Right atrium auricular region (tissue), 2 donors: ENCODE data around the gene CLNK. TPM values are rescaled to one million over a fixed set of nuclear protein-coding genes. Genes with fewer than 3 reads are reported as not detected.

Source experiments
- DNase-seq: peaks from one replicate; pipeline ENCODE4 v3.0.0-alpha.2; 2019; ENCODE audit warnings: low spot score
- H3K27ac ChIP-seq, 2 donors: fragments of 200-600 bp; sonication (generic); 1 replicate in 1 of 2; 2 replicates in 1 of 2; pipeline ENCODE4 v1.5.1; 2016 to 2019
- H3K27me3 ChIP-seq, 2 donors: fragments of 200-600 bp; sonication (generic); one replicate each; pipeline versions ENCODE4 v1.5.1 to v1.6.0; 2017 to 2019
- H3K36me3 ChIP-seq: fragments of 200-600 bp; sonication (generic); one replicate; pipeline ENCODE4 v1.5.1; 2016
- H3K4me1 ChIP-seq, 2 donors: fragments of 200-600 bp; sonication (generic); one replicate each; pipeline versions ENCODE4 v1.5.1 to v1.6.0; 2017 to 2019
- H3K4me3 ChIP-seq, 2 donors: fragments of 200-600 bp; sonication (generic); 1 replicate in 1 of 2; 2 replicates in 1 of 2; pipeline ENCODE4 v1.5.1; 2017 to 2019; ENCODE audit warnings: mild to moderate bottlenecking in 1 of 2, moderate library complexity in 1 of 2
- H3K9me3 ChIP-seq, 2 donors: fragments of 200-600 bp; sonication (generic); one replicate each; pipeline ENCODE4 v1.5.1; 2019
- CTCF ChIP-seq, 2 donors: fragments of 200-600 bp; sonication (generic); IDR thresholded peaks; one replicate each; pipeline ENCODE4 v1.5.1; 2019; ENCODE audit warnings: antibody characterized with exemption in 2 of 2
- total RNA-seq, 2 donors: library from RNA; depleted of rRNA; stranded (reverse); fragments of >200 nt; gene quantifications; one replicate each; pipeline ENCODE4 v1.1.0, GENCODE V29; 2016

CLNK gene
- total RNA-seq, 2 donors from 2014 or later: not detected

- H3K4me3 ChIP-seq: no peak overlapping the region
- H3K36me3 ChIP-seq: no peaks in the 10 kb centered on the region
- no peaks in the 10 kb centered on the region for H3K27me3 ChIP-seq
- no peaks in the 10 kb centered on the region for H3K9me3 ChIP-seq
- no peak overlapping the region for H3K27ac ChIP-seq
- no peak for DNase-seq
- no peaks in the 10 kb centered on the region for H3K4me1 ChIP-seq
- no peak for TF ChIP-seq CTCF (IDR thresholded peaks at IDR 0.05)
Measured at GRCh38 chr4:10656988-10657387, 27.6 kb downstream of the CLNK start.

GRCh38 chr4:10656420-10656819 lies 28.1 kb downstream of the CLNK start:
- TF ChIP-seq CTCF (IDR thresholded peaks at IDR 0.05): no peak
- H3K27ac ChIP-seq: no peak overlapping the region
- no peaks in the 10 kb centered on the region for H3K4me1 ChIP-seq
- H3K9me3 ChIP-seq: no peaks in the 10 kb centered on the region
- H3K36me3 ChIP-seq: no peaks in the 10 kb centered on the region
- H3K27me3 ChIP-seq: no peaks in the 10 kb centered on the region
- DNase-seq: no peak
- H3K4me3 ChIP-seq: no peak overlapping the region

GRCh38 chr4:10655968-10656367 lies 28.6 kb downstream of the CLNK start:
- no peak for DNase-seq
- no peak for TF ChIP-seq CTCF (IDR thresholded peaks at IDR 0.05)
- Histone ChIP-seq H3K36me3 (no peaks in the 10 kb centered on the region), H3K4me3 (no peak overlapping the region), H3K9me3 (no peaks in the 10 kb centered on the region), H3K27ac (no peak overlapping the region), H3K27me3 (no peaks in the 10 kb centered on the region), H3K4me1 (no peaks in the 10 kb centered on the region)

GRCh38 chr4:10648479-10648878 lies 36.1 kb downstream of the CLNK start:
- Histone ChIP-seq H3K4me1 (no peaks in the 10 kb centered on the region), H3K27ac (no peak overlapping the region), H3K36me3 (no peaks in the 10 kb centered on the region), H3K4me3 (no peak overlapping the region), H3K27me3 (no peaks in the 10 kb centered on the region), H3K9me3 (no peaks in the 10 kb centered on the region)
- DNase-seq: no peak
- no peak for TF ChIP-seq CTCF (IDR thresholded peaks at IDR 0.05)

- TF ChIP-seq CTCF (IDR thresholded peaks at IDR 0.05): no peak
- Histone ChIP-seq H3K27ac (no peak overlapping the region), H3K9me3 (no peaks in the 10 kb centered on the region), H3K27me3 (no peaks in the 10 kb centered on the region), H3K36me3 (no peaks in the 10 kb centered on the region), H3K4me3 (no peak overlapping the region), H3K4me1 (no peaks in the 10 kb centered on the region)
- no peak for DNase-seq
Measured at GRCh38 chr4:10647846-10648245, 36.7 kb downstream of the CLNK start.

- H3K36me3 ChIP-seq: no peaks in the 10 kb centered on the region
- TF ChIP-seq CTCF (IDR thresholded peaks at IDR 0.05): no peak
- H3K27me3 ChIP-seq: no peaks in the 10 kb centered on the region
- no peak overlapping the region for H3K27ac ChIP-seq
- no peaks in the 10 kb centered on the region for H3K4me1 ChIP-seq
- no peak for DNase-seq
- no peaks in the 10 kb centered on the region for H3K9me3 ChIP-seq
- H3K4me3 ChIP-seq: no peak overlapping the region
Measured at GRCh38 chr4:10643600-10644425, 40.8 kb downstream of the CLNK start.
